HepG2 (cell line): ENCODE measurements around the gene MED15. TPM values are rescaled to one million over a fixed set of nuclear protein-coding genes. Genes with fewer than 3 reads are reported as not detected.
A peak's percentile ranks its signal among the peaks of the same experiment; 100 is the strongest.

ENCODE experiments used
- ATAC-seq: fragments of 200-7000 bp; cut with Tn5 transposase; 3 replicates; pipeline ENCODE4 v1.9.1; 2020; ENCODE audit warnings: mild to moderate bottlenecking, moderate library complexity
- BruUV-seq: library from RNA; stranded (reverse); fragments of 400-500 nt; replicated peaks from 2 replicates; lab custom pipeline; 2021; lab: Mats Ljungman, UMichigan
- CTCF ChIA-PET: fragments of 300-600 bp; formaldehyde crosslinking; extraction: SDS; loops from one replicate; lab custom pipeline; 2021; ENCODE audit warnings: low total read pairs, inconsistent platforms, low intra/inter-chr PET ratio; lab: Yijun Ruan, JAX
- POLR2A ChIA-PET: fragments of 350-600 bp; sonication (Branson Sonifier 250); formaldehyde crosslinking; loops from one replicate; lab custom pipeline; 2020; ENCODE audit warnings: antibody characterized with exemption, inconsistent platforms; lab: Yijun Ruan, JAX
- DNase-seq: peaks from one replicate; pipeline ENCODE4 v3.0.0-alpha.2; 2015; ENCODE audit warnings: low spot score
- FAIRE-seq: peaks from 3 replicates; lab custom pipeline; 2011; peaks lifted over from hg19 to GRCh38; lab: Jason Lieb, UNC
- H2AFZ ChIP-seq: one replicate; pipeline ENCODE4 v1.6.1; 2011; ENCODE audit warnings: low read length, inconsistent platforms
- H3K27ac ChIP-seq: fragments of 300-600 bp; 3 replicates; pipeline ENCODE4 v1.8.0; 2011; ENCODE audit warnings: mixed run types, mild to moderate bottlenecking, mixed read lengths, low read length, inconsistent platforms; ENCODE audit not compliant: insufficient read depth; ENCODE audit errors: extremely low read length
- H3K27me3 ChIP-seq, 2 experiments: fragments of 200-600 bp in 1 of 2; 2 replicates in 1 of 2; 3 replicates in 1 of 2; pipeline versions ENCODE4 v1.6.0 to v1.8.0; 2011; ENCODE audit warnings: low read length in 2 of 2, mild to moderate bottlenecking in 2 of 2, moderate library complexity in 2 of 2, inconsistent platforms in 1 of 2; ENCODE audit not compliant: insufficient read depth in 2 of 2, control insufficient read depth in 1 of 2
- H3K36me3 ChIP-seq, 2 experiments: fragments of 200-600 bp in 1 of 2; replicated peaks in 1 of 2; 2 replicates in 1 of 2; 3 replicates in 1 of 2; pipeline versions ENCODE4 v1.5.1 to v1.8.0; 2011; ENCODE audit warnings: low read length in 2 of 2, inconsistent platforms in 1 of 2; ENCODE audit not compliant: insufficient read depth in 2 of 2, control insufficient read depth in 1 of 2
- H3K4me1 ChIP-seq: 2 replicates; pipeline ENCODE4 v1.5.1; 2012; ENCODE audit warnings: low read length, inconsistent platforms; ENCODE audit not compliant: insufficient read depth
- H3K4me2 ChIP-seq: 2 replicates; pipeline ENCODE4 v1.6.0; 2011; ENCODE audit warnings: low read depth, low read length, inconsistent platforms
- H3K4me3 ChIP-seq, 3 experiments: fragments of 200-600 bp in 1 of 3; sonication (generic), shearing (Covaris generic) in 1 of 3; replicated peaks in 1 of 3; 2 replicates each; pipeline ENCODE4 v1.5.1; 2011 to 2016; ENCODE audit warnings: low read length in 3 of 3, inconsistent platforms in 2 of 3, low read depth in 2 of 3, mild to moderate bottlenecking in 2 of 3, control low read depth in 1 of 3, mixed read lengths in 1 of 3; ENCODE audit not compliant: insufficient read depth in 1 of 3
- H3K79me2 ChIP-seq: one replicate; pipeline ENCODE4 v1.6.1; 2011; ENCODE audit warnings: low read length, inconsistent platforms; ENCODE audit not compliant: insufficient read depth
- H3K9ac ChIP-seq: 2 replicates; pipeline ENCODE4 v1.6.0; 2011; ENCODE audit warnings: mild to moderate bottlenecking, low read depth, low read length, inconsistent platforms; ENCODE audit not compliant: insufficient read depth
- H3K9me3 ChIP-seq: 2 replicates; pipeline ENCODE4 v1.5.1; 2012; ENCODE audit warnings: mild to moderate bottlenecking, low read length
- H4K20me1 ChIP-seq: 2 replicates; pipeline ENCODE4 v1.6.0; 2011; ENCODE audit warnings: inconsistent platforms, mild to moderate bottlenecking, low read length, moderate library complexity; ENCODE audit not compliant: insufficient read depth
- ARNT2 ChIP-seq: sonication (generic); formaldehyde crosslinking; IDR thresholded peaks from 2 replicates; pipeline ENCODE4 v1.8.0; 2022; ENCODE audit warnings: mild to moderate bottlenecking, low read depth, missing genetic modification reagents, moderate library complexity
- EP300 ChIP-seq, 3 experiments: sonication (generic) in 1 of 3; formaldehyde crosslinking in 1 of 3; IDR thresholded peaks; 2 replicates each; pipeline versions ENCODE4 v1.5.1 to v1.6.1; 2011 to 2020; ENCODE audit warnings: low read depth in 2 of 3, low read length in 2 of 3, borderline replicate concordance in 1 of 3, improper control_type of control experiment in 1 of 3, mild to moderate bottlenecking in 1 of 3, missing genetic modification reagents in 1 of 3, moderate library complexity in 1 of 3
- ESRRA ChIP-seq: sonication (generic); formaldehyde crosslinking; IDR thresholded peaks from 2 replicates; pipeline ENCODE4 v1.5.1; 2020; ENCODE audit warnings: mild to moderate bottlenecking, low read depth, missing genetic modification reagents
- FOXA1 ChIP-seq, 2 experiments: fragments of 450-650 bp in 1 of 2; sonication (generic) in 1 of 2; formaldehyde crosslinking in 1 of 2; IDR thresholded peaks; 2 replicates each; pipeline versions ENCODE4 v1.4.0 to v1.6.1; 2016 to 2020; ENCODE audit warnings: missing genetic modification reagents in 1 of 2
- HES4 ChIP-seq: sonication (generic); formaldehyde crosslinking; IDR thresholded peaks from 2 replicates; pipeline ENCODE4 v1.9.0; 2021; ENCODE audit warnings: mild to moderate bottlenecking, missing genetic modification reagents, borderline replicate concordance
- HNRNPL ChIP-seq: fragments of 200-400 bp; formaldehyde crosslinking; IDR thresholded peaks from 2 replicates; pipeline ENCODE4 v1.6.1; 2017; ENCODE audit warnings: mild to moderate bottlenecking, low read depth, low read length
- KLF9 ChIP-seq: IDR thresholded peaks from 2 replicates; pipeline ENCODE4 v1.6.1; 2016; ENCODE audit warnings: low read depth
- PREB ChIP-seq: sonication (generic); formaldehyde crosslinking; IDR thresholded peaks from 2 replicates; pipeline ENCODE4 v1.4.0; 2020; ENCODE audit warnings: missing genetic modification reagents
- ZNF232 ChIP-seq: sonication (generic); formaldehyde crosslinking; IDR thresholded peaks from 2 replicates; pipeline ENCODE4 v1.4.0; 2020; ENCODE audit warnings: missing genetic modification reagents, borderline replicate concordance
- ZNF263 ChIP-seq: sonication (generic); formaldehyde crosslinking; IDR thresholded peaks from 2 replicates; pipeline ENCODE4 v1.4.0; 2020; ENCODE audit warnings: missing genetic modification reagents
- ZNF510 ChIP-seq: sonication (generic); formaldehyde crosslinking; IDR thresholded peaks from 2 replicates; pipeline ENCODE4 v1.4.0; 2020; ENCODE audit warnings: low read depth, mild to moderate bottlenecking, missing genetic modification reagents
- ZNF629 ChIP-seq: sonication (generic); formaldehyde crosslinking; conservative IDR thresholded peaks from 2 replicates; pipeline ENCODE4 v1.5.0; 2020; ENCODE audit warnings: missing genetic modification reagents
- ZNF737 ChIP-seq: sonication (generic); formaldehyde crosslinking; IDR thresholded peaks from 2 replicates; pipeline ENCODE4 v1.5.0; 2020; ENCODE audit warnings: missing genetic modification reagents, mild to moderate bottlenecking, borderline replicate concordance
- WGBS: methylation state at CpG from one replicate; pipeline ENCODE4 v1.1.6; 2017; ENCODE audit warnings: low lambda C conversion rate; 5-methylcytosine and 5-hydroxymethylcytosine counted together
- in situ Hi-C: cut with HindIII; loops from 2 replicates; pipeline ENCODE4 v1.10.0; 2017; ENCODE audit warnings: low pct_unique_long_range_greater_than_20kb; ENCODE audit not compliant: extremely low pct_ligation_motif_present
- intact Hi-C: fragments of 100-400 bp; cut with micrococcal nuclease; formaldehyde crosslinking; loops from one replicate; pipeline ENCODE4 v1.10.0; 2022; ENCODE audit not compliant: unreplicated experiment
- polyA plus RNA-seq, 8 experiments: library from polyadenylated mRNA; depleted of rRNA in 3 of 8; stranded (reverse) in 7 of 8; unstranded in 1 of 8; fragments of >200 nt; fragmentation: Illumina TruSeq in 4 of 8; extraction: Trizol in 4 of 8; gene quantifications; 2 replicates each; pipeline versions ENCODE4 v1.2.1 to v1.2.3, GENCODE V29; 2011 to 2016; ENCODE audit warnings: low read depth in 4 of 8, missing spikeins in 1 of 8, mixed read lengths in 1 of 8; ENCODE audit not compliant: insufficient read depth in 1 of 8
- total RNA-seq, 5 experiments: library from RNA; depleted of rRNA; stranded (reverse); fragments of >200 nt; fragmentation: Illumina TruSeq; extraction: Trizol; gene quantifications; 2 replicates each; pipeline ENCODE4 v1.2.3, GENCODE V29; 2016; ENCODE audit warnings: low read depth in 1 of 5
- TF ChIP-seq, protein P1 (sequence below): sonication (generic); formaldehyde crosslinking; conservative IDR thresholded peaks from 2 replicates; pipeline ENCODE4 v1.5.0; 2020; ENCODE audit warnings: missing genetic modification reagents
- TF ChIP-seq, protein P2 (sequence below): sonication (generic); formaldehyde crosslinking; IDR thresholded peaks from 2 replicates; pipeline ENCODE4 v1.4.0; 2020; ENCODE audit warnings: missing genetic modification reagents

The MED15 gene
- total and polyA plus RNA-seq, 2 of the 13 experiments (the other 11 are each of a cell fraction or from before 2014, with no cell fraction given): 14.3 to 27.0 TPM

DNA sequence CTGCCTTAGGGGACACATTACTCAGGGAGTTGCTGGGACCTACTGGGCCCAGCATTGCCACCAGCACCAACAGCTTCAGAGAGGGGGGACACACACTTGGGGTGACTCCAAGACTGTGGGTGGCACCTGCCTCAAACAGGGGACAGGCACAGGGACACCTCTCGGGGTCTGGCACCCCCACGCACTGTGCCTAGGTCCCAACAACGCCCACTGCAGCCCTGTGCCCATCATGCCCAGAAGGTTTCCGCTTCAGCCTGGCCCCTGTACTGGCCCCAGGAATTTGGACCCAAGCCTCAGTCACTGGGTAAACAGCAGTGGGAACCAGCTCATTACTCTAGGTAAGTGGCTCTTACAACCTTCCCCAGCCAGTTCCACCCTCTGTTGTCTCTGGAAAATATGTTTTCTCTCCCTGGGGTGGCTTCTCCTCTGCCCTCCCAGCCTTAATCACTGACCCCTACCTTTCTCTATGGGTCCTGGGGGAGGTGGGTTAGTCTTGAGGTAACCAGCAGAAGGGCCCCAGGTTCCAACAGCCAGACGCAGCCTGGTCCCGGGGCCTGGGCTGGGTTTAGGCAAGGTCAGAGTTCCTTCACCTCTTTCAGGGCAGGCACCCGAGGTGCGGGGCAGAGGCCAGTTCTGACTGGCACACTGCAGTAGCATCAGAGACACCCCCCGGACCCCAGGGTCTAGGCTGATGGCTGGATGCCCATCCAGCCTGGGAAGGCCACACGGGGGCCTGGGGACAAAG is 123.6 kb downstream of the MED15 start:
- WGBS: 30% methylated on average over 2 of the region's 10 CpGs
- H3K4me2 ChIP-seq: peak overlapping the region; percentile 76
- H4K20me1 ChIP-seq: no peaks in the 10 kb centered on the region
- H2AFZ ChIP-seq: no peak overlapping the region
- no peaks in the 10 kb centered on the region for H3K9me3 ChIP-seq
- H3K27me3 ChIP-seq: peaks cover 0 to 3% of the 10 kb centered on the region in 2 experiments; a peak in 1 of 5 replicates
- no TSS peak for BruUV-seq
- ATAC-seq (peak; percentile 70), FAIRE-seq (no peak), DNase-seq (peak; percentile 28)
- CTCF ChIA-PET: no interaction called here
- peaks cover 36% of the 10 kb centered on the region for H3K4me1 ChIP-seq
- H3K36me3 ChIP-seq: no peaks in the 10 kb centered on the region
- H3K4me3 ChIP-seq: peak overlapping the region in 1 of 3 experiments; percentile 60; a peak in 2 of 6 replicates
- in situ Hi-C loops: loop anchor here (10.0 kb wide), 1 partner anchor 56 kb away; no protein-coding TSS in a partner anchor
- no peaks in the 10 kb centered on the region for H3K79me2 ChIP-seq
- H3K9ac ChIP-seq: peak overlapping the region; percentile 31; the same call in 1 of the 2 replicates
- POLR2A ChIA-PET: no interaction called here
- intact Hi-C loops: no loop called here
- peak overlapping the region; percentile 26 for H3K27ac ChIP-seq
- TF ChIP-seq KLF9 (CRISPR knock-in tag): no peak
- no peak for TF ChIP-seq PREB (CRISPR knock-in tag)
- TF ChIP-seq, protein P1, sequence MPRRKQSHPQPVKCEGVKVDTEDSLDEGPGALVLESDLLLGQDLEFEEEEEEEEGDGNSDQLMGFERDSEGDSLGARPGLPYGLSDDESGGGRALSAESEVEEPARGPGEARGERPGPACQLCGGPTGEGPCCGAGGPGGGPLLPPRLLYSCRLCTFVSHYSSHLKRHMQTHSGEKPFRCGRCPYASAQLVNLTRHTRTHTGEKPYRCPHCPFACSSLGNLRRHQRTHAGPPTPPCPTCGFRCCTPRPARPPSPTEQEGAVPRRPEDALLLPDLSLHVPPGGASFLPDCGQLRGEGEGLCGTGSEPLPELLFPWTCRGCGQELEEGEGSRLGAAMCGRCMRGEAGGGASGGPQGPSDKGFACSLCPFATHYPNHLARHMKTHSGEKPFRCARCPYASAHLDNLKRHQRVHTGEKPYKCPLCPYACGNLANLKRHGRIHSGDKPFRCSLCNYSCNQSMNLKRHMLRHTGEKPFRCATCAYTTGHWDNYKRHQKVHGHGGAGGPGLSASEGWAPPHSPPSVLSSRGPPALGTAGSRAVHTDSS (CRISPR knock-in tag): no peak
- TF ChIP-seq ZNF510: no peak
- TF ChIP-seq EP300 (IDR thresholded peaks at IDR 0.05; ENCODE audit: low read depth in 2 of 2, low read length in 2 of 2): 0 out of 4 replicates have a peak, but pooled peaks of 1 of the 2 experiments have one; percentile 16
- TF ChIP-seq EP300 (CRISPR knock-in tag; IDR thresholded peaks at IDR 0.05; ENCODE audit: borderline replicate concordance): no peak
- TF ChIP-seq FOXA1 (IDR thresholded peaks at IDR 0.05): no peak
- TF ChIP-seq FOXA1 (CRISPR knock-in tag; IDR thresholded peaks at IDR 0.05): peak; percentile 68
- TF ChIP-seq ZNF232 (CRISPR knock-in tag): no peak
- TF ChIP-seq ZNF263 (CRISPR knock-in tag): 0 out of 2 replicates have a peak, but pooled peaks have one; percentile 17
- no peak for TF ChIP-seq HES4 (CRISPR knock-in tag)
- TF ChIP-seq ESRRA (CRISPR knock-in tag): no peak
- TF ChIP-seq HNRNPL: peak; percentile 88
- TF ChIP-seq, protein P2, sequence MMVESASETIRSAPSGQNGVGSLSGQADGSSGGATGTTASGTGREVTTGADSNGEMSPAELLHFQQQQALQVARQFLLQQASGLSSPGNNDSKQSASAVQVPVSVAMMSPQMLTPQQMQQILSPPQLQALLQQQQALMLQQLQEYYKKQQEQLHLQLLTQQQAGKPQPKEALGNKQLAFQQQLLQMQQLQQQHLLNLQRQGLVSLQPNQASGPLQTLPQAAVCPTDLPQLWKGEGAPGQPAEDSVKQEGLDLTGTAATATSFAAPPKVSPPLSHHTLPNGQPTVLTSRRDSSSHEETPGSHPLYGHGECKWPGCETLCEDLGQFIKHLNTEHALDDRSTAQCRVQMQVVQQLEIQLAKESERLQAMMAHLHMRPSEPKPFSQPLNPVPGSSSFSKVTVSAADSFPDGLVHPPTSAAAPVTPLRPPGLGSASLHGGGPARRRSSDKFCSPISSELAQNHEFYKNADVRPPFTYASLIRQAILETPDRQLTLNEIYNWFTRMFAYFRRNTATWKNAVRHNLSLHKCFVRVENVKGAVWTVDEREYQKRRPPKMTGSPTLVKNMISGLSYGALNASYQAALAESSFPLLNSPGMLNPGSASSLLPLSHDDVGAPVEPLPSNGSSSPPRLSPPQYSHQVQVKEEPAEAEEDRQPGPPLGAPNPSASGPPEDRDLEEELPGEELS (CRISPR knock-in tag): no peak
- TF ChIP-seq ZNF629 (CRISPR knock-in tag): 0 out of 2 replicates have a peak, but pooled peaks have one; percentile 26
- TF ChIP-seq ARNT2 (CRISPR knock-in tag): no peak
- no peak for TF ChIP-seq ZNF737 (CRISPR knock-in tag)
